H9 (cell line): Measurements from ENCODE around the gene PRPS2. TPM values are rescaled to one million over a fixed set of nuclear protein-coding genes. Genes with fewer than 3 reads are reported as not detected.

Source experiments
- DNase-seq: peaks from one replicate; pipeline ENCODE4 v3.0.0-alpha.2; 2017
- H2AFZ ChIP-seq: one replicate; pipeline ENCODE4 v1.6.1; 2013; ENCODE audit warnings: mild to moderate bottlenecking, low read length, control low read depth, moderate library complexity
- H2AK5ac ChIP-seq: 2 replicates; pipeline ENCODE4 v1.6.1; 2013; ENCODE audit warnings: low read length, control low read depth, mixed read lengths; ENCODE audit not compliant: insufficient read length
- H2BK120ac ChIP-seq: one replicate; pipeline ENCODE4 v1.6.1; 2013; ENCODE audit warnings: low read depth, mild to moderate bottlenecking, low read length, control low read depth, inconsistent platforms; ENCODE audit not compliant: poor library complexity, severe bottlenecking
- H2BK12ac ChIP-seq: 2 replicates; pipeline ENCODE4 v1.6.1; 2013; ENCODE audit warnings: low read length, control low read depth, mixed read lengths, low read depth; ENCODE audit not compliant: insufficient read length
- H2BK15ac ChIP-seq: 2 replicates; pipeline ENCODE4 v1.6.1; 2013; ENCODE audit warnings: low read depth, low read length, control low read depth
- H2BK20ac ChIP-seq: one replicate; pipeline ENCODE4 v1.6.1; 2013; ENCODE audit warnings: low read depth, mild to moderate bottlenecking, low read length, control low read depth, inconsistent platforms; ENCODE audit not compliant: poor library complexity, severe bottlenecking
- H2BK5ac ChIP-seq: 2 replicates; pipeline ENCODE4 v1.6.1; 2013; ENCODE audit warnings: low read length, control low read depth, mixed read lengths; ENCODE audit not compliant: insufficient read length
- H3K14ac ChIP-seq: 2 replicates; pipeline ENCODE4 v1.6.1; 2013; ENCODE audit warnings: low read length, control low read depth; ENCODE audit not compliant: insufficient read depth
- H3K18ac ChIP-seq: 2 replicates; pipeline ENCODE4 v1.6.1; 2013; ENCODE audit warnings: low read depth, mild to moderate bottlenecking, mixed read lengths, low read length, control low read depth; ENCODE audit not compliant: insufficient read length
- H3K23ac ChIP-seq: 2 replicates; pipeline ENCODE4 v1.6.1; 2013; ENCODE audit warnings: low read length, control low read depth, mixed read lengths, low read depth; ENCODE audit not compliant: insufficient read length
- H3K23me2 ChIP-seq: 2 replicates; pipeline ENCODE4 v1.6.1; 2013; ENCODE audit warnings: low read depth, mild to moderate bottlenecking, mixed read lengths, low read length, control low read depth; ENCODE audit not compliant: insufficient read length, poor library complexity, severe bottlenecking
- H3K27ac ChIP-seq: 2 replicates; pipeline ENCODE4 v1.5.1; 2013; ENCODE audit warnings: low read length, control low read depth, mixed read lengths, low read depth; ENCODE audit not compliant: insufficient read length
- H3K27me3 ChIP-seq: 2 replicates; pipeline ENCODE4 v1.6.1; 2013; ENCODE audit warnings: low read length, control low read depth, inconsistent platforms; ENCODE audit not compliant: insufficient read depth
- H3K4ac ChIP-seq: 2 replicates; pipeline ENCODE4 v1.6.1; 2013; ENCODE audit warnings: low read depth, mild to moderate bottlenecking, control low read depth, inconsistent platforms, low read length, moderate library complexity
- H3K4me1 ChIP-seq: 2 replicates; pipeline ENCODE4 v1.6.1; 2013; ENCODE audit warnings: low read length, control low read depth, inconsistent platforms; ENCODE audit not compliant: insufficient read depth
- H3K4me2 ChIP-seq: 2 replicates; pipeline ENCODE4 v1.6.1; 2013; ENCODE audit warnings: low read length, control low read depth, mixed read lengths; ENCODE audit not compliant: insufficient read length, insufficient read depth
- H3K56ac ChIP-seq: 2 replicates; pipeline ENCODE4 v1.6.1; 2013; ENCODE audit warnings: low read depth, mild to moderate bottlenecking, mixed read lengths, low read length, control low read depth; ENCODE audit not compliant: insufficient read length
- H3K79me1 ChIP-seq: 2 replicates; pipeline ENCODE4 v1.6.1; 2013; ENCODE audit warnings: low read depth, mild to moderate bottlenecking, moderate library complexity, low read length, control low read depth, inconsistent platforms; ENCODE audit not compliant: insufficient read depth, poor library complexity, severe bottlenecking
- H3K79me2 ChIP-seq: 2 replicates; pipeline ENCODE4 v1.6.1; 2013; ENCODE audit warnings: low read length, control low read depth, inconsistent platforms; ENCODE audit not compliant: insufficient read depth
- H3K9ac ChIP-seq: 2 replicates; pipeline ENCODE4 v1.6.1; 2013; ENCODE audit warnings: low read length, control low read depth, mixed read lengths; ENCODE audit not compliant: insufficient read length; ENCODE audit errors: extremely low read depth
- H3K9me3 ChIP-seq: one replicate; pipeline ENCODE4 v1.6.1; 2013; ENCODE audit warnings: low read depth, low read length, inconsistent platforms; ENCODE audit not compliant: control insufficient read depth
- H3T11ph ChIP-seq: one replicate; pipeline ENCODE4 v1.6.1; 2013; ENCODE audit warnings: mild to moderate bottlenecking, low read length, control low read depth, inconsistent platforms
- H4K20me1 ChIP-seq: one replicate; pipeline ENCODE4 v1.6.1; 2013; ENCODE audit not compliant: control insufficient read depth, insufficient read length, insufficient read depth
- H4K5ac ChIP-seq: 2 replicates; pipeline ENCODE4 v1.6.1; 2013; ENCODE audit warnings: low read depth, mild to moderate bottlenecking, mixed read lengths, low read length, control low read depth; ENCODE audit not compliant: insufficient read length
- H4K8ac ChIP-seq: replicated peaks from 2 replicates; pipeline ENCODE4 v1.6.1; 2013; ENCODE audit warnings: low read length, control low read depth, mixed read lengths, low read depth; ENCODE audit not compliant: insufficient read length
- H4K91ac ChIP-seq: 2 replicates; pipeline ENCODE4 v1.6.1; 2013; ENCODE audit warnings: low read depth, mild to moderate bottlenecking, moderate library complexity, mixed read lengths, low read length, control low read depth; ENCODE audit not compliant: insufficient read length
- H3K27ac Mint-ChIP-seq, 3 experiments: 2 replicates in 2 of 3; 3 replicates in 1 of 3; pipeline ENCODE4 v1.8.0; 2020 to 2021; ENCODE audit warnings: mixed read lengths in 3 of 3, mild to moderate bottlenecking in 1 of 3, moderate library complexity in 1 of 3
- H3K27me3 Mint-ChIP-seq: 2 replicates; pipeline ENCODE4 v1.8.0; 2021; ENCODE audit warnings: low read depth, mild to moderate bottlenecking, moderate library complexity, mixed read lengths
- H3K36me3 Mint-ChIP-seq, 3 experiments: 2 replicates in 2 of 3; 3 replicates in 1 of 3; pipeline ENCODE4 v1.8.0; 2020 to 2021; ENCODE audit warnings: low read depth in 3 of 3, mixed read lengths in 3 of 3; ENCODE audit not compliant: insufficient read depth in 1 of 3
- H3K4me1 Mint-ChIP-seq, 2 experiments: 2 replicates each; pipeline ENCODE4 v1.8.0; 2020; ENCODE audit warnings: mixed read lengths in 2 of 2
- H3K4me3 Mint-ChIP-seq, 2 experiments: 2 replicates in 1 of 2; 3 replicates in 1 of 2; pipeline ENCODE4 v1.8.0; 2020 to 2021; ENCODE audit warnings: mild to moderate bottlenecking in 2 of 2, mixed read lengths in 2 of 2, moderate library complexity in 1 of 2
- H3K9me3 Mint-ChIP-seq, 2 experiments: 2 replicates in 1 of 2; 3 replicates in 1 of 2; pipeline ENCODE4 v1.8.0; 2020; ENCODE audit warnings: mild to moderate bottlenecking in 2 of 2, mixed read lengths in 2 of 2, moderate library complexity in 1 of 2
- WGBS: extraction: QIAGEN DNeasy Blood & Tissue Kit; methylation state at CpG from one replicate; pipeline ENCODE4 v1.1.7; 2013; ENCODE audit warnings: missing lambda C conversion rate, low lambda C conversion rate, mixed read lengths; ENCODE audit not compliant: insufficient read length; ENCODE audit errors: extremely low coverage; 5-methylcytosine and 5-hydroxymethylcytosine counted together
- total RNA-seq: library from RNA; stranded (reverse); gene quantifications from 2 replicates; pipeline ENCODE4 v1.2.1, GENCODE V29; 2021
- TF ChIP-seq, protein P1 (sequence below): fragments of 200-600 bp; sonication (generic); conservative IDR thresholded peaks from 3 replicates; pipeline ENCODE4 v1.8.0; 2021; ENCODE audit warnings: antibody characterized with exemption, mild to moderate bottlenecking

The PRPS2 gene
- total RNA-seq, 1 experiment from 2014 or later, result 28.0 TPM

DNA sequence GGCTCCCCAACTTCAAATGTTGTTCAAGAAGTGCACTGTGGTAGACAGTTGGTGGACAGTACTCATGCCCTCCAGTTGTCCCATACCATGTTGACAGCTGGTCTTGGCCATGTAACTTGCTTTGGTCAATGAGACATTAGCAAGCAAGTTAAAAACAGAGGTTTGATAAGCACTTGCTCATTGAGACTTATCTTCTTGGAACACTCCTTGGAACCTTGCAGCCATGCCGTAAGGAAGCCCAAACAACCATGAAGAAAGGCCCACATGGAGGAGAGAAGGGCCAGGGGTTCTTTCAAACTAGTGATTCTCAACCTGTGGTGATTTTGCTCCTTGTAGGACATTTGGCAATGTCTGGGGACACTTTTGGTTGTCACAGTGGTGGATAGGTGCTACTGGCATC is 2.6 kb upstream of the PRPS2 start:
- Mint-ChIP-seq H3K4me1 (peaks cover 9% of the 10 kb centered on the region in 2 experiments), H3K36me3 (peaks cover 7 to 10% (median 8%) of the 10 kb centered on the region in 3 experiments), H3K27ac (no peak overlapping the region), H3K4me3 (no peak overlapping the region), H3K9me3 (peaks cover 50 to 62% of the 10 kb centered on the region in 2 experiments), H3K27me3 (peaks cover 30% of the 10 kb centered on the region)
- H3K9ac ChIP-seq, result no peak overlapping the region
- no peak overlapping the region for H3K4ac ChIP-seq
- H4K91ac ChIP-seq, result no peak overlapping the region
- H2BK15ac ChIP-seq, result no peak overlapping the region
- H2AK5ac ChIP-seq, result no peak overlapping the region
- H2BK20ac ChIP-seq, result no peak overlapping the region
- H3T11ph ChIP-seq, result no peak overlapping the region
- DNase-seq, result no peak
- H3K27me3 ChIP-seq, result peaks cover 5% of the 10 kb centered on the region; the same call in 1 of the 2 replicates
- no CpG with 5 or more reads among the region's 1 CpG for WGBS
- no peaks in the 10 kb centered on the region for H3K9me3 ChIP-seq
- no peak overlapping the region for H3K18ac ChIP-seq
- H2BK5ac ChIP-seq, result no peak overlapping the region
- no peak overlapping the region for H3K23ac ChIP-seq
- H3K14ac ChIP-seq, result no peak overlapping the region
- H3K79me1 ChIP-seq, result no peaks in the 10 kb centered on the region
- no peaks in the 10 kb centered on the region for H3K4me1 ChIP-seq
- H4K20me1 ChIP-seq, result no peaks in the 10 kb centered on the region
- no peak overlapping the region for H3K56ac ChIP-seq
- peaks cover 4% of the 10 kb centered on the region; the same call in 1 of the 2 replicates for H3K79me2 ChIP-seq
- no peak overlapping the region for H3K27ac ChIP-seq
- H3K23me2 ChIP-seq, result peaks cover 5% of the 10 kb centered on the region
- no peak overlapping the region for H2BK120ac ChIP-seq
- H2BK12ac ChIP-seq, result no peak overlapping the region
- no peak overlapping the region for H3K4me2 ChIP-seq
- H4K8ac ChIP-seq, result no peak overlapping the region
- no peak overlapping the region for H2AFZ ChIP-seq
- H4K5ac ChIP-seq, result no peak overlapping the region
- TF ChIP-seq, protein P1, sequence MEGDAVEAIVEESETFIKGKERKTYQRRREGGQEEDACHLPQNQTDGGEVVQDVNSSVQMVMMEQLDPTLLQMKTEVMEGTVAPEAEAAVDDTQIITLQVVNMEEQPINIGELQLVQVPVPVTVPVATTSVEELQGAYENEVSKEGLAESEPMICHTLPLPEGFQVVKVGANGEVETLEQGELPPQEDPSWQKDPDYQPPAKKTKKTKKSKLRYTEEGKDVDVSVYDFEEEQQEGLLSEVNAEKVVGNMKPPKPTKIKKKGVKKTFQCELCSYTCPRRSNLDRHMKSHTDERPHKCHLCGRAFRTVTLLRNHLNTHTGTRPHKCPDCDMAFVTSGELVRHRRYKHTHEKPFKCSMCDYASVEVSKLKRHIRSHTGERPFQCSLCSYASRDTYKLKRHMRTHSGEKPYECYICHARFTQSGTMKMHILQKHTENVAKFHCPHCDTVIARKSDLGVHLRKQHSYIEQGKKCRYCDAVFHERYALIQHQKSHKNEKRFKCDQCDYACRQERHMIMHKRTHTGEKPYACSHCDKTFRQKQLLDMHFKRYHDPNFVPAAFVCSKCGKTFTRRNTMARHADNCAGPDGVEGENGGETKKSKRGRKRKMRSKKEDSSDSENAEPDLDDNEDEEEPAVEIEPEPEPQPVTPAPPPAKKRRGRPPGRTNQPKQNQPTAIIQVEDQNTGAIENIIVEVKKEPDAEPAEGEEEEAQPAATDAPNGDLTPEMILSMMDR, result no peak
